ENCODE data around the gene TENM3.

DNA sequence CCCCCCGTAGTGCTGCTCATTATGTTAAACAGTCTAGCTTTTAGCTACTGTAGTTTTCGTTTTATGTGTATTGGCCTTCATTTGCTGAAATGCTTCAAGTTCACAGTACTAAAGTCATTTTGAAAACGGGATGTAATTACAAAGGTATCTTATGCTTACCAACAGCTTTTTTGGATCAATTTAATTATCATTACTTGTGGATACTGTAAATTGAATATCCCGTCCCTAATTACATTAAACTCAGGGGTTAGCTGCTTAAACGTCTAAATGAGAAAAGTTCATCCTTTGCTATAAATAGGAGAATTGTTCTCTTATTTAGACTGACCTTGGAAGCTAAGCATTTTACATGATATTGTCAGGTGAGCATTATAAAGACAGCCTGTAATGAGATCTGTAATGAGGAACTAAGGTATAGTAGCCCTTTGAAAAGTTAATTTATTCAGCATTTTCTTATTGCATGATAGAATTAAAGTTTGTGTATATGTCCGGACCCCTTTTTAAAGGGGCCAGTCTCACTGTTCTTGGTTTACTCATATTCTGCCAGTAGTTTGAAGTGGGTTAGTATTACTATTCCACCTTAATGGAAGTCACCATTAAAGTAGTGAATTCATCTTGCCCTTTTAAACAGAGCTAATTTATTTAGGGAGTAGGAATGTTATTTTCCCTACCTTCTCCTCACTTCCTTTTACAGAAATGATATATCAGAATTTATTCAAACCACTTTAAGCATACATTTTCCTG, 252.6 kb downstream of the TENM3 start:
- TF ChIP-seq, protein P1, sequence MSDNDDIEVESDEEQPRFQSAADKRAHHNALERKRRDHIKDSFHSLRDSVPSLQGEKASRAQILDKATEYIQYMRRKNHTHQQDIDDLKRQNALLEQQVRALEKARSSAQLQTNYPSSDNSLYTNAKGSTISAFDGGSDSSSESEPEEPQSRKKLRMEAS (IDR thresholded peaks at IDR 0.05; ENCODE audit: insufficient read depth, insufficient read length), result no peak
- TF ChIP-seq CTCF (IDR thresholded peaks at IDR 0.05; ENCODE audit: extremely low read depth in 1 of 2, insufficient read depth in 1 of 2, low read depth in 1 of 2, low read length in 2 of 2) (no peak), POLR2A (IDR thresholded peaks at IDR 0.05; ENCODE audit: low read depth, low read length) (no peak), POLR2AphosphoS5 (IDR thresholded peaks at IDR 0.05; ENCODE audit: insufficient read depth, low read depth, low read length) (no peak), EZH2 (IDR thresholded peaks at IDR 0.05; ENCODE audit: borderline replicate concordance, low read depth, low read length, severe bottlenecking) (no peak), JUN (IDR thresholded peaks at IDR 0.05; ENCODE audit: borderline replicate concordance, insufficient read depth, insufficient read length, low read depth) (no peak), MYC (IDR thresholded peaks at IDR 0.05; ENCODE audit: low read depth, low read length) (no peak), GATA2 (IDR thresholded peaks at IDR 0.05; ENCODE audit: insufficient read depth, insufficient read length, low read depth, low read length) (no peak), FOS (IDR thresholded peaks at IDR 0.05; ENCODE audit: borderline replicate concordance, insufficient read depth, low read length) (no peak)
